Lower lobe of right lung (tissue), 2 donors: ENCODE results near the gene VRK3. TPM values are rescaled to one million over a fixed set of nuclear protein-coding genes. Genes with fewer than 3 reads are reported as not detected.

Experiments
- ATAC-seq, 2 donors: fragments of 200-7000 bp; cut with Tn5 transposase; one replicate each; pipeline ENCODE4 v1.9.1; 2020 to 2022; ENCODE audit warnings: mild to moderate bottlenecking in 2 of 2, moderate library complexity in 2 of 2
- DNase-seq: peaks from one replicate; pipeline ENCODE4 v3.0.0-alpha.2; 2020
- H3K27ac ChIP-seq: fragments of 200-600 bp; one replicate; pipeline ENCODE4 v1.8.0; 2022
- H3K27me3 ChIP-seq: fragments of 200-600 bp; one replicate; pipeline ENCODE4 v1.8.0; 2022; ENCODE audit warnings: low read depth
- H3K36me3 ChIP-seq: fragments of 200-600 bp; one replicate; pipeline ENCODE4 v1.8.0; 2022; ENCODE audit warnings: mild to moderate bottlenecking
- H3K4me1 ChIP-seq: fragments of 200-600 bp; one replicate; pipeline ENCODE4 v1.8.0; 2022
- H3K4me3 ChIP-seq: fragments of 200-600 bp; one replicate; pipeline ENCODE4 v1.8.0; 2022; ENCODE audit warnings: mild to moderate bottlenecking
- H3K9me3 ChIP-seq: fragments of 200-600 bp; one replicate; pipeline ENCODE4 v1.8.0; 2022
- CTCF ChIP-seq: fragments of 200-600 bp; IDR thresholded peaks from one replicate; pipeline ENCODE4 v1.8.0; 2022; ENCODE audit warnings: antibody characterized with exemption, mild to moderate bottlenecking
- intact Hi-C: fragments of 100-400 bp; cut with DNase I; formaldehyde crosslinking; loops from one replicate; pipeline ENCODE4 v1.11.0; 2022
- total RNA-seq: library from RNA; stranded (reverse); fragmentation: NEBNext Ultra II Directional; extraction: Animal tissue kit (Norgen Biotek cat#: 25700); gene quantifications from one replicate; pipeline ENCODE4 v1.2.1, GENCODE V29; 2021
- donor health status: DM: no; HTN: yes; CAD: no; lungs with severe emphysema.

Gene VRK3
- total RNA-seq, 1 donor from 2014 or later: 47.1 TPM

GRCh38 chr19:49983645-49984229 lies 41.4 kb downstream of the VRK3 start:
- H3K27ac ChIP-seq: no peak overlapping the region
- H3K9me3 ChIP-seq: no peaks in the 10 kb centered on the region
- peak; percentile 69 for DNase-seq
- no peak overlapping the region for H3K4me3 ChIP-seq
- TF ChIP-seq CTCF: peak; percentile 84
- H3K4me1 ChIP-seq: no peaks in the 10 kb centered on the region
- no peaks in the 10 kb centered on the region for H3K27me3 ChIP-seq
- peaks cover 83% of the 10 kb centered on the region for H3K36me3 ChIP-seq
- peak; percentile 68 to 74 for ATAC-seq
- intact Hi-C loops: no loop called here

GRCh38 chr19:49981603-49982593 lies 43.3 kb downstream of the VRK3 start:
- no peak overlapping the region for H3K27ac ChIP-seq
- peaks cover 85% of the 10 kb centered on the region for H3K36me3 ChIP-seq
- H3K27me3 ChIP-seq: no peaks in the 10 kb centered on the region
- TF ChIP-seq CTCF: no peak
- no peaks in the 10 kb centered on the region for H3K4me1 ChIP-seq
- H3K4me3 ChIP-seq: no peak overlapping the region
- ATAC-seq (no peak), DNase-seq (no peak)
- intact Hi-C loops: no loop called here
- no peaks in the 10 kb centered on the region for H3K9me3 ChIP-seq

GRCh38 chr19:49978324-49978723 lies 46.8 kb downstream of the VRK3 start:
- H3K36me3 ChIP-seq: peaks cover 69% of the 10 kb centered on the region
- no peaks in the 10 kb centered on the region for H3K4me1 ChIP-seq
- no peak for ATAC-seq
- no peaks in the 10 kb centered on the region for H3K9me3 ChIP-seq
- intact Hi-C loops: no loop called here
- H3K27me3 ChIP-seq: no peaks in the 10 kb centered on the region
- no peak overlapping the region for H3K27ac ChIP-seq
- DNase-seq: no peak
- TF ChIP-seq CTCF: no peak
- H3K4me3 ChIP-seq: no peak overlapping the region

GRCh38 chr19:49977881-49978280 lies 47.3 kb downstream of the VRK3 start:
- intact Hi-C loops: no loop called here
- Histone ChIP-seq H3K36me3 (peaks cover 68% of the 10 kb centered on the region), H3K4me1 (no peaks in the 10 kb centered on the region)

GRCh38 chr19:49977076-49977475 lies 48.1 kb downstream of the VRK3 start:
- Histone ChIP-seq H3K4me3 (no peak overlapping the region), H3K9me3 (no peaks in the 10 kb centered on the region), H3K27ac (no peak overlapping the region), H3K36me3 (peaks cover 64% of the 10 kb centered on the region), H3K4me1 (peaks cover 2% of the 10 kb centered on the region), H3K27me3 (no peaks in the 10 kb centered on the region)
- intact Hi-C loops: no loop called here
- TF ChIP-seq CTCF: no peak
- DNase-seq: peak; percentile 39
- no peak for ATAC-seq

More at GRCh38 chr19:49977881-49978280, 47.3 kb downstream of the VRK3 start:
- H3K9me3 ChIP-seq: no peaks in the 10 kb centered on the region
- no peaks in the 10 kb centered on the region for H3K27me3 ChIP-seq
- no peak for DNase-seq
- no peak overlapping the region for H3K27ac ChIP-seq
- no peak overlapping the region for H3K4me3 ChIP-seq
- no peak for ATAC-seq
- no peak for TF ChIP-seq CTCF
